ENCODE results near the gene NPY1R.
A peak's percentile ranks its signal among the peaks of the same experiment; 100 is the strongest.

Gene NPY1R

DNA sequence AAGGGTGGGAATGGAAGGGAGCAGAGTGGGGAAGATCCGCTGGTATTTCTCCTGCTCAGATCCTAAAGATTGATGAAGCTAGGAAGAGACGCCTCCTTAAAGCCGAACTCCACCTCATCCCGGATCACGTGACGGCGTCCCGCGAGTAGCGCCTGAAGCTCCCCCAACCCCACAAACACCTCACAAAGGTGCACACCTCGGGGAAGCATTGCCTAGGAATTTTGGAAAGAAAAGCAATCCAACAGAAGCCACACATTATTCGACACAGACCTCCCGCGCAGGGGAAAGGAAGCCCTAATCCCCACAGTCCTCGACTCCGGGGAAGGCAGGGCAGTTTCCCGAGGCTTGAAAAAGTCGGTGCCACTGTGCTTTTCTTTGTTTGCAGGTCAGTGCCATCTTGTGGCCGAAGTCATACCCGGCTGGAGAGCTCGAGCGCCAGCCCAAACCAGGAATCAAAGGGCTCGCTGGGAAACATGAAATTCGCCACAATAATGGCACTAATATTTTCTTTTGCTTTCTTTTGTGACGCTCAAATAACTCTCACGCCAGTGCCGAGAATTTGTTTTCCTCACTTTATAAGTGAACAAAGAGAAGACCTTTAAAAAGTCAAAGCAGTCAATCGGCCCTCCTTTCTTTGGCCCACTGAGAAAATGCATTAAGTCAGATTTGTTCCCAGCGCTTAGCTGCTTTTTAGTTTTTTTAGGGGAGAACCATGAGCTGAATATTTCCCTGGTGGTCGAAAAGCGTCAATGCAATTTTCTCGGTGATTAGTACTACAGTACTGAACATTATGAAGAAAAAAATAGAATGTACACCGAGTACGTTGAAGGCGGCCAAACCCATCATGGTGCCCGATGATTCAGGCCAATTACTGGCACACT lies at the start of gene NPY1R:
Gene NPY1R (minus strand): TSS at position 71 of the 881 bp plus-strand sequence. CDS start 6,042 bp downstream, outside the sequence.
- TF ChIP-seq, protein P1, sequence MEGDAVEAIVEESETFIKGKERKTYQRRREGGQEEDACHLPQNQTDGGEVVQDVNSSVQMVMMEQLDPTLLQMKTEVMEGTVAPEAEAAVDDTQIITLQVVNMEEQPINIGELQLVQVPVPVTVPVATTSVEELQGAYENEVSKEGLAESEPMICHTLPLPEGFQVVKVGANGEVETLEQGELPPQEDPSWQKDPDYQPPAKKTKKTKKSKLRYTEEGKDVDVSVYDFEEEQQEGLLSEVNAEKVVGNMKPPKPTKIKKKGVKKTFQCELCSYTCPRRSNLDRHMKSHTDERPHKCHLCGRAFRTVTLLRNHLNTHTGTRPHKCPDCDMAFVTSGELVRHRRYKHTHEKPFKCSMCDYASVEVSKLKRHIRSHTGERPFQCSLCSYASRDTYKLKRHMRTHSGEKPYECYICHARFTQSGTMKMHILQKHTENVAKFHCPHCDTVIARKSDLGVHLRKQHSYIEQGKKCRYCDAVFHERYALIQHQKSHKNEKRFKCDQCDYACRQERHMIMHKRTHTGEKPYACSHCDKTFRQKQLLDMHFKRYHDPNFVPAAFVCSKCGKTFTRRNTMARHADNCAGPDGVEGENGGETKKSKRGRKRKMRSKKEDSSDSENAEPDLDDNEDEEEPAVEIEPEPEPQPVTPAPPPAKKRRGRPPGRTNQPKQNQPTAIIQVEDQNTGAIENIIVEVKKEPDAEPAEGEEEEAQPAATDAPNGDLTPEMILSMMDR (IDR thresholded peaks at IDR 0.05; ENCODE audit: extremely low read depth, insufficient read depth, missing control alignments), result peak; percentile 72
- in situ Hi-C loops (cut with MboI; ENCODE audit: low pct_unique_long_range_greater_than_20kb, low sequenced_read_pairs, unreplicated experiment), result no loop called here
- DNase-seq (ENCODE audit: low spot score), result peak; percentile 71

DNA sequence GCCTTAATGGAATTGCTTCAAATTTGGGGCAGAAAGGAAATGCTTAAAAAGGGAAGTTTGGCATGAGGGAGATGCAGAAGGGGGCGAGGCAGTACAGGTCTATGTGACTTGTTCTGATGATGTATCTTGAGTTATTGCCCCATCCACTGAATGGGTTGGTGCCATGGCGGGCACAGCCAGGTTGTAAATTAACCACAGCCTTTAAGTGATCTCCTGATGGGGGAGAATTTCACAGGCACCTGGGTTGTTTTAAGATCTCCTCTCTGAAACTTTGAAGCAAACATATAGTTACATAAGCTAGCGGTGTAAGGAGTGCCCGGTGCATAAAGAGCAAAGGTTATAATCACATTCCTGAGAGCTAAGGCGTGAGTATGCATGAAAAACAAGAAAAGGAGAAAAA lies 48.3 kb upstream of the NPY1R start:
- TF ChIP-seq, protein P1 (IDR thresholded peaks at IDR 0.05; ENCODE audit: extremely low read depth, insufficient read depth, missing control alignments), result no peak
- no peak for DNase-seq (ENCODE audit: low spot score)
- in situ Hi-C loops (cut with MboI; ENCODE audit: low pct_unique_long_range_greater_than_20kb, low sequenced_read_pairs, unreplicated experiment), result no loop called here

DNA sequence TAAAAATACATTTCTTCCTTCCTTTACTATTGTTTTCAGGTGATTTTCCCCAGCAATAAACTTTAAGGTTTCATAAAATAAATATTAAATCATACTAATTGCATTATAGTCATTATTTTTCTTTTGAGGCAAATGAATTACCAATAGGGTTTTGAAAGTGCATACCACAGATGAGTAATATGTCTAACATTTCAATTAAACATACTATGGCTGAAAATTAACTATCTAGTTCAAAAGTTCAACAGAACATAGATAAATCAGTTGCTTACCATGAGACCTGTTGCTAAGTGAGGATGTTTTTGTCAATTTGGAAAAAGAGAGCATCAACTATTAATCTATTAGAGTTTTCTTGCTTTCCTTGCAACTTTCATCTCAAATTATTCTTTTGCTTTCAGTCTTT lies 46.3 kb upstream of the NPY1R start:
- DNase-seq (ENCODE audit: low spot score), result no peak
- TF ChIP-seq, protein P1 (IDR thresholded peaks at IDR 0.05; ENCODE audit: extremely low read depth, insufficient read depth, missing control alignments), result no peak
- in situ Hi-C loops (cut with MboI; ENCODE audit: low pct_unique_long_range_greater_than_20kb, low sequenced_read_pairs, unreplicated experiment), result no loop called here

DNA sequence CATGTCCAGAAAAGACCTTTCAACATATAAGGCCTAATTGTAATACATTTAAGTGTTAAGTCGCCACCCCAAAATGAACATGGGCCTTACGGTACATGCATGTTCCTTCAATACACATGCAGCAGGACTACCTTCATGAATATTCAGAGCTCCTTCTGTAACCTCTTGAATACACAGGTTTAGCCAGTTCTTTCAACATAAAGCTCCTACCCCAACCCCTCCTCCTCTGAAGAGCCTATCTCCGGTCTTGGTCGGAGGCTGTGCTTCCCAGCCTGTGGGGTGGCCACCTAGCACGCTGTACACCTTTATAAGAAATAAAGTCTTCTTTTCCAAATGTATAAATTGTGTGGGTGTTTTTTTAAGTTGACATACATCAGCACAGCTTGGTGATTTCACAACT lies 39.6 kb upstream of the NPY1R start:
- TF ChIP-seq, protein P1 (IDR thresholded peaks at IDR 0.05; ENCODE audit: extremely low read depth, insufficient read depth, missing control alignments), result no peak
- DNase-seq (ENCODE audit: low spot score), result no peak
- in situ Hi-C loops (cut with MboI; ENCODE audit: low pct_unique_long_range_greater_than_20kb, low sequenced_read_pairs, unreplicated experiment), result no loop called here

DNA sequence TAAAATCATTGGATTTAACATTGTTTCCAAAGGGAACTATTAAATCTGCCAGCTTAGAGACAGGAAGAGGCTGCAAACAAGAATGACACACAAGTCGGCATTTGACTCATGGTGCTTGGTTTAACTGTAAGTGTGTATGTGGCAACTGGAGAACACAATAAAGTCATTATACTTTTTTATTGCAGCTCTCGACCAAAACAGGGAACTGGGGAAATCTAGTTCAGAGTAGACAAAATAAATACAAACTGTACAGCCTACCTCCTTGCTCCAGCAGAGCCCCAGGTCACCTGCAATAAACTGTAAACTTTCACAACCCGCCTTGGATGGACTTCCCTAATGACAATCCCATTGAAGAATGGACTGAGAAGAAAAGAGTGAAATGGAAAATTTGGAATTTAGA lies 35.3 kb upstream of the NPY1R start:
- no peak for DNase-seq (ENCODE audit: low spot score)
- in situ Hi-C loops (cut with MboI; ENCODE audit: low pct_unique_long_range_greater_than_20kb, low sequenced_read_pairs, unreplicated experiment), result no loop called here
- TF ChIP-seq, protein P1 (IDR thresholded peaks at IDR 0.05; ENCODE audit: extremely low read depth, insufficient read depth, missing control alignments), result no peak

DNA sequence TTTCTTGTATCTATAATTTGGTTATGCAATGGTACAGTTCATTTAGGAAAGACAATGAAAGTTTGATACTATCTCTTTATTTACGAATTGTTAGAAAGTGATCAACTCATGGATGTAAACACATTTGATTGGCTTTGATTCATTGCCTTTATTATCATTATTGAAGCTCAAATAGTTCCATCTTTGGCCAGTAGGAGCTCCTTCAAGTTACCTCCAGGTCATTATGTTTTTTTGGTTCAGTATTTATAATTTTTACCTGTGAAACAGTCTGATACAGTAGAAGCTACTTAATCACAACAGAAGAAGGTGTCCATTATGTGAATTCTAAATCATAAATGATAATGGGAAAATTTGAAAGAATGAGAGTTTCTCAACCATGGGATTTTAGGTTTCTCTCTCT lies 23.7 kb upstream of the NPY1R start:
- DNase-seq (ENCODE audit: low spot score), result no peak
- TF ChIP-seq, protein P1 (IDR thresholded peaks at IDR 0.05; ENCODE audit: extremely low read depth, insufficient read depth, missing control alignments), result no peak
- in situ Hi-C loops (cut with MboI; ENCODE audit: low pct_unique_long_range_greater_than_20kb, low sequenced_read_pairs, unreplicated experiment), result no loop called here
